H1 (cell line): ENCODE results near the gene TRIM29. TPM values are rescaled to one million over a fixed set of nuclear protein-coding genes. Genes with fewer than 3 reads are reported as not detected.
A peak's percentile ranks its signal among the peaks of the same experiment; 100 is the strongest.

Experiments
- CTCF ChIA-PET: fragments of 300-600 bp; sonication (Branson Sonifier 250); formaldehyde crosslinking; loops from one replicate; lab custom pipeline; 2021; ENCODE audit not compliant: partially characterized antibody; lab: Charles Lee
- POLR2A ChIA-PET: fragments of 300-600 bp; sonication (Branson Sonifier 250); formaldehyde crosslinking; loops from one replicate; lab custom pipeline; 2021; ENCODE audit warnings: inconsistent platforms; ENCODE audit not compliant: partially characterized antibody; lab: Charles Lee
- DNase-seq, 2 experiments: peaks; one replicate each; pipeline versions ENCODE4 v3.0.0 to v3.0.0-alpha.2; 2010 to 2022; ENCODE audit warnings: low spot score in 2 of 2, low read depth in 1 of 2, mixed read lengths in 1 of 2
- FAIRE-seq: peaks from 2 replicates; lab custom pipeline; 2011; peaks lifted over from hg19 to GRCh38; lab: Jason Lieb, UNC
- H2AFZ ChIP-seq: 2 replicates; pipeline ENCODE4 v1.8.1; 2012; ENCODE audit warnings: low read length, inconsistent platforms
- H2AK5ac ChIP-seq: 2 replicates; pipeline ENCODE4 v1.6.1; 2013; ENCODE audit warnings: low read depth, low read length
- H2BK120ac ChIP-seq: replicated peaks from 2 replicates; pipeline ENCODE3; 2013; ENCODE audit warnings: low read depth, low read length, inconsistent platforms
- H2BK12ac ChIP-seq: 2 replicates; pipeline ENCODE4 v1.6.1; 2013; ENCODE audit warnings: low read depth, low read length
- H2BK15ac ChIP-seq: 2 replicates; pipeline ENCODE4 v1.6.1; 2013; ENCODE audit warnings: low read length
- H2BK20ac ChIP-seq: 2 replicates; pipeline ENCODE4 v1.6.1; 2013; ENCODE audit warnings: low read length
- H2BK5ac ChIP-seq: 2 replicates; pipeline ENCODE4 v1.6.1; 2013; ENCODE audit warnings: low read depth, low read length
- H3K14ac ChIP-seq: 2 replicates; pipeline ENCODE4 v1.6.1; 2013; ENCODE audit warnings: inconsistent platforms; ENCODE audit not compliant: insufficient read length
- H3K18ac ChIP-seq: 2 replicates; pipeline ENCODE4 v1.6.1; 2013; ENCODE audit warnings: low read length; ENCODE audit errors: extremely low read depth
- H3K23ac ChIP-seq: 2 replicates; pipeline ENCODE4 v1.6.1; 2013; ENCODE audit warnings: inconsistent platforms; ENCODE audit not compliant: insufficient read length
- H3K23me2 ChIP-seq: 2 replicates; pipeline ENCODE4 v1.6.1; 2013; ENCODE audit warnings: low read depth, low read length
- H3K27ac ChIP-seq: 2 replicates; pipeline ENCODE4 v1.6.1; 2011; ENCODE audit warnings: low read depth, low read length, inconsistent platforms
- H3K27me3 ChIP-seq, 4 experiments: replicated peaks in 1 of 4; 1 replicate in 1 of 4; 2 replicates in 3 of 4; pipeline versions ENCODE4 v1.6.1 to v1.8.1; 2011 to 2013; ENCODE audit warnings: low read length in 3 of 4, mild to moderate bottlenecking in 3 of 4, inconsistent platforms in 2 of 4, mixed read lengths in 2 of 4, moderate library complexity in 1 of 4; ENCODE audit not compliant: control insufficient read depth in 3 of 4, insufficient read depth in 3 of 4; ENCODE audit errors: extremely low read depth in 1 of 4
- H3K36me3 ChIP-seq, 4 experiments: 2 replicates each; pipeline versions ENCODE4 v1.6.1 to v1.8.1; 2011 to 2013; ENCODE audit warnings: mild to moderate bottlenecking in 4 of 4, low read length in 3 of 4, moderate library complexity in 2 of 4, control low read depth in 1 of 4, inconsistent platforms in 1 of 4; ENCODE audit not compliant: insufficient read depth in 4 of 4, control insufficient read depth in 2 of 4
- H3K4ac ChIP-seq: replicated peaks from 2 replicates; pipeline ENCODE3; 2013; ENCODE audit warnings: low read length, low read depth, mixed read lengths, inconsistent platforms; ENCODE audit not compliant: insufficient read length
- H3K4me1 ChIP-seq, 4 experiments: replicated peaks in 1 of 4; 1 replicate in 1 of 4; 2 replicates in 3 of 4; pipeline versions ENCODE4 v1.6.1 to v1.8.1; 2011 to 2013; ENCODE audit warnings: low read length in 3 of 4, inconsistent platforms in 2 of 4, mixed read lengths in 1 of 4; ENCODE audit not compliant: insufficient read depth in 4 of 4, control insufficient read depth in 3 of 4
- H3K4me2 ChIP-seq, 2 experiments: 2 replicates each; pipeline versions ENCODE4 v1.6.1 to v1.8.1; 2011 to 2013; ENCODE audit warnings: low read depth in 2 of 2, low read length in 2 of 2, control low read depth in 1 of 2, inconsistent platforms in 1 of 2, mild to moderate bottlenecking in 1 of 2; ENCODE audit not compliant: insufficient read depth in 1 of 2
- H3K4me3 ChIP-seq, 4 experiments: fragments of 200-600, 300-600 bp in 1 of 4; sonication (generic), shearing (Covaris generic), sonication (Bioruptor Twin) in 1 of 4; 2 replicates each; pipeline versions ENCODE4 v1.5.1 to v1.8.1; 2011 to 2016; ENCODE audit warnings: low read length in 4 of 4, low read depth in 3 of 4, control low read depth in 2 of 4, inconsistent platforms in 2 of 4, mild to moderate bottlenecking in 2 of 4, mixed read lengths in 1 of 4, moderate library complexity in 1 of 4; ENCODE audit not compliant: insufficient read depth in 2 of 4; ENCODE audit errors: extremely low read depth in 1 of 4
- H3K56ac ChIP-seq: replicated peaks from 2 replicates; pipeline ENCODE3; 2013; ENCODE audit warnings: low read depth, mild to moderate bottlenecking, mixed read lengths, low read length, inconsistent platforms; ENCODE audit not compliant: insufficient read length
- H3K79me1 ChIP-seq: 2 replicates; pipeline ENCODE4 v1.6.1; 2013; ENCODE audit warnings: low read depth, low read length, control low read depth
- H3K79me2 ChIP-seq, 2 experiments: 2 replicates each; pipeline versions ENCODE4 v1.6.1 to v1.8.1; 2012 to 2013; ENCODE audit warnings: low read length in 2 of 2, mild to moderate bottlenecking in 2 of 2, inconsistent platforms in 1 of 2; ENCODE audit not compliant: insufficient read depth in 2 of 2, control insufficient read depth in 1 of 2
- H3K9ac ChIP-seq, 4 experiments: replicated peaks in 1 of 4; 1 replicate in 1 of 4; 2 replicates in 3 of 4; pipeline versions ENCODE4 v1.6.1 to v1.8.1; 2011 to 2013; ENCODE audit warnings: low read depth in 3 of 4, low read length in 3 of 4, control low read depth in 2 of 4, mild to moderate bottlenecking in 2 of 4, moderate library complexity in 2 of 4, inconsistent platforms in 1 of 4; ENCODE audit errors: extremely low read depth in 1 of 4
- H3K9me3 ChIP-seq, 2 experiments: 2 replicates each; pipeline versions ENCODE4 v1.6.1 to v1.8.1; 2012 to 2013; ENCODE audit warnings: mild to moderate bottlenecking in 2 of 2, moderate library complexity in 2 of 2, control low read depth in 1 of 2, inconsistent platforms in 1 of 2, low read depth in 1 of 2, low read length in 1 of 2, mixed read lengths in 1 of 2; ENCODE audit not compliant: insufficient read depth in 2 of 2
- H4K20me1 ChIP-seq, 2 experiments: replicated peaks in 1 of 2; 2 replicates each; pipeline versions ENCODE3 to v1.8.1; 2011 to 2013; ENCODE audit warnings: inconsistent platforms in 2 of 2, low read length in 2 of 2, mild to moderate bottlenecking in 1 of 2; ENCODE audit not compliant: insufficient read depth in 2 of 2, control insufficient read depth in 1 of 2
- H4K5ac ChIP-seq: 2 replicates; pipeline ENCODE4 v1.6.1; 2013; ENCODE audit warnings: low read length, low read depth, mixed read lengths, inconsistent platforms; ENCODE audit not compliant: insufficient read length
- H4K8ac ChIP-seq: 2 replicates; pipeline ENCODE4 v1.8.0; 2013; ENCODE audit warnings: mild to moderate bottlenecking, moderate library complexity, low read length, inconsistent platforms; ENCODE audit not compliant: insufficient read depth; ENCODE audit errors: extremely low read depth
- H4K91ac ChIP-seq: replicated peaks from 2 replicates; pipeline ENCODE3; 2013; ENCODE audit warnings: low read length, mixed read lengths, inconsistent platforms; ENCODE audit not compliant: insufficient read length
- BRCA1 ChIP-seq: IDR thresholded peaks from 2 replicates; pipeline ENCODE4 v1.6.1; 2012; ENCODE audit warnings: low read depth, low read length, improper control_type of control experiment
- CTCF ChIP-seq, 3 experiments: IDR thresholded peaks; 1 replicate in 2 of 3; 2 replicates in 1 of 3; pipeline versions ENCODE4 v1.5.1 to v1.6.1; 2011; ENCODE audit warnings: low read length in 3 of 3, mild to moderate bottlenecking in 3 of 3, inconsistent platforms in 2 of 3, low read depth in 1 of 3, moderate library complexity in 1 of 3; ENCODE audit not compliant: insufficient read depth in 1 of 3; ENCODE audit errors: control extremely low read depth in 1 of 3
- E2F6 ChIP-seq: IDR thresholded peaks from 2 replicates; pipeline ENCODE4 v1.6.1; 2012; ENCODE audit warnings: inconsistent platforms
- HDAC6 ChIP-seq: IDR thresholded peaks from one replicate; pipeline ENCODE4 v1.7.1; 2012; ENCODE audit warnings: low read depth, mild to moderate bottlenecking, inconsistent platforms, low read length, moderate library complexity
- JUND ChIP-seq: IDR thresholded peaks from 2 replicates; pipeline ENCODE4 v1.6.1; 2011; ENCODE audit warnings: mild to moderate bottlenecking, improper control_type of control experiment, low read length
- POLR2AphosphoS5 ChIP-seq: IDR thresholded peaks from 2 replicates; pipeline ENCODE4 v1.6.1; 2011; ENCODE audit warnings: low read depth, low read length
- RFX5 ChIP-seq: IDR thresholded peaks from 2 replicates; pipeline ENCODE4 v1.6.1; 2011; ENCODE audit warnings: low read depth, low read length, improper control_type of control experiment, borderline replicate concordance
- SAP30 ChIP-seq: fragments of 300-600 bp; sonication (generic); IDR thresholded peaks from 2 replicates; pipeline ENCODE4 v1.7.1; 2012; ENCODE audit warnings: low read length, moderate library complexity, mild to moderate bottlenecking, inconsistent platforms; ENCODE audit not compliant: insufficient read depth, insufficient replicate concordance
- WGBS, 2 experiments: shearing (Covaris generic) in 1 of 2; methylation state at CpG; one replicate each; pipeline versions ENCODE4 v1.1.6 to v1.1.7; 2013 to 2015; ENCODE audit warnings: low lambda C conversion rate in 2 of 2, mixed read lengths in 2 of 2, inconsistent platforms in 1 of 2, low coverage in 1 of 2, missing lambda C conversion rate in 1 of 2; ENCODE audit not compliant: insufficient replicate concordance in 2 of 2, insufficient coverage in 1 of 2, insufficient read length in 1 of 2; ENCODE audit errors: extremely low coverage in 1 of 2, missing lambda C conversion rate in 1 of 2; 5-methylcytosine and 5-hydroxymethylcytosine counted together
- polyA plus RNA-seq, 7 experiments: library from polyadenylated mRNA; depleted of rRNA in 3 of 7; stranded (reverse) in 5 of 7; unstranded in 2 of 7; fragments of >200 nt in 5 of 7; fragments of 200-250 nt in 2 of 7; gene quantifications; 1 replicate in 5 of 7; 2 replicates in 1 of 7; 4 replicates in 1 of 7; pipeline versions ENCODE4 v1.2.1 to v1.2.3, GENCODE V29; 2011 to 2013; ENCODE audit warnings: missing spikeins in 2 of 7, mixed read lengths in 2 of 7
- total RNA-seq: library from RNA; stranded (reverse); fragmentation: NEBNext Ultra II Directional; extraction: Animal tissue kit (Norgen Biotek cat#: 25700); gene quantifications from 2 replicates; pipeline ENCODE4 v1.2.1, GENCODE V29; 2021

The TRIM29 gene
- total and polyA plus RNA-seq, 2 of the 8 experiments (the other 6 are each of a cell fraction or from before 2014, with no cell fraction given) = 0.17 to 0.43 TPM

- H3K79me1 ChIP-seq = no peaks in the 10 kb centered on the region
Measured at GRCh38 chr11:120147950-120148270, 10.0 kb upstream of the TRIM29 start.

More at GRCh38 chr11:120147950-120148270, 10.0 kb upstream of the TRIM29 start:
- H3K4me1 ChIP-seq = peaks cover 0 to 2% (median 0%) of the 10 kb centered on the region in 4 experiments; a peak in 1 of 7 replicates
- H2BK120ac ChIP-seq = no peak overlapping the region
- FAIRE-seq = no peak
- 83% methylated on average over 5 of the region's 5 CpGs; no CpG with 5 or more reads in 1 of the 2 experiments for WGBS, 2 experiments
- no peak overlapping the region for H2BK20ac ChIP-seq
- H2BK5ac ChIP-seq = no peak overlapping the region
- no peak overlapping the region for H2BK15ac ChIP-seq
- H3K4me2 ChIP-seq = no peak overlapping the region
- ChIA-PET CTCF (interaction anchor here (1.1 to 4.4 kb wide), 8 partner anchors 11 to 158 kb away, joined by 3 to 22 read pairs (median 6); no protein-coding TSS in a partner anchor), POLR2A (no interaction called here)
- no peak overlapping the region for H3K4ac ChIP-seq
- H3K23ac ChIP-seq = no peak overlapping the region
- H3K36me3 ChIP-seq = no peaks in the 10 kb centered on the region
- no peak overlapping the region for H2BK12ac ChIP-seq
- H3K23me2 ChIP-seq = no peaks in the 10 kb centered on the region
- H3K4me3 ChIP-seq = no peak overlapping the region
- no peaks in the 10 kb centered on the region for H3K79me2 ChIP-seq
- H4K20me1 ChIP-seq = no peaks in the 10 kb centered on the region
- H3K9me3 ChIP-seq = no peaks in the 10 kb centered on the region
- H2AK5ac ChIP-seq = no peak overlapping the region
- TF ChIP-seq E2F6 (no peak), POLR2AphosphoS5 (no peak), RFX5 (no peak), BRCA1 (no peak), JUND (no peak), CTCF (IDR thresholded peaks at IDR 0.05; ENCODE audit: control extremely low read depth in 1 of 3, insufficient read depth in 1 of 3, low read depth in 1 of 3, low read length in 3 of 3) (no peak), SAP30 (no peak), HDAC6 (no peak)
- H3K14ac ChIP-seq = no peak overlapping the region
- H4K5ac ChIP-seq = no peak overlapping the region
- H3K27me3 ChIP-seq = peaks cover 0 to 7% (median under 1%) of the 10 kb centered on the region in 4 experiments; a peak in 3 of 7 replicates
- peak in 1 of 2 experiments; percentile 44 for DNase-seq
- H3K27ac ChIP-seq = no peak overlapping the region
- no peak overlapping the region for H3K9ac ChIP-seq
- H3K56ac ChIP-seq = no peak overlapping the region
- H2AFZ ChIP-seq = no peak overlapping the region; the same call in 1 of the 2 replicates
- no peak overlapping the region for H4K8ac ChIP-seq
- no peak overlapping the region for H4K91ac ChIP-seq
- H3K18ac ChIP-seq = no peak overlapping the region
